GM03348 (cell line): ENCODE results near the gene ATG9B.
"Not testable (repeated sequence)": the region's sequence is repeated elsewhere in the genome, so short reads cannot be mapped to it uniquely, and the experiment has no call there.

Experiments used
- DNase-seq: peaks from one replicate; pipeline ENCODE4 v3.0.0; 2012; ENCODE audit warnings: low spot score

Gene ATG9B

GRCh38 chr7:151017370-151017952 lies 6.8 kb downstream of the ATG9B start:
- no peak for DNase-seq

GRCh38 chr7:151016942-151017341 lies 7.4 kb downstream of the ATG9B start:
- DNase-seq = no peak

GRCh38 chr7:151016505-151016904 lies 7.8 kb downstream of the ATG9B start:
- no peak for DNase-seq

- no peak for DNase-seq
These were observed 8.3 kb downstream of the ATG9B start for GRCh38 chr7:151015967-151016366.

GRCh38 chr7:151014950-151015349 lies 9.3 kb downstream of the ATG9B start:
- DNase-seq = no peak

GRCh38 chr7:151013733-151014497 lies 10.4 kb downstream of the ATG9B start:
- peak; percentile 79 for DNase-seq

GRCh38 chr7:151013356-151013732 lies 10.9 kb downstream of the ATG9B start:
- peak; percentile 50 for DNase-seq

GRCh38 chr7:151012911-151013347 lies 11.4 kb downstream of the ATG9B start:
- peak; percentile 73 for DNase-seq

GRCh38 chr7:151012031-151012692 lies 12.1 kb downstream of the ATG9B start:
- no peak for DNase-seq

GRCh38 chr7:151011616-151012015 lies 12.7 kb downstream of the ATG9B start:
- DNase-seq = not testable (repeated sequence)

- DNase-seq = no peak
These were observed 13.2 kb downstream of the ATG9B start for GRCh38 chr7:151011097-151011409.

GRCh38 chr7:151010307-151011096 lies 13.8 kb downstream of the ATG9B start:
- no peak for DNase-seq

- DNase-seq = no peak
These were observed 14.3 kb downstream of the ATG9B start for GRCh38 chr7:151010037-151010306.

GRCh38 chr7:151009327-151010036 lies 14.8 kb downstream of the ATG9B start:
- DNase-seq = no peak

GRCh38 chr7:151008511-151009323 lies 15.6 kb downstream of the ATG9B start:
- peak; percentile 84 for DNase-seq

GRCh38 chr7:151008143-151008510 lies 16.2 kb downstream of the ATG9B start:
- DNase-seq = no peak

GRCh38 chr7:151007469-151007898 lies 16.8 kb downstream of the ATG9B start:
- no peak for DNase-seq

GRCh38 chr7:151006590-151007300 lies 17.5 kb downstream of the ATG9B start:
- DNase-seq = no peak

GRCh38 chr7:151005566-151005965 lies 18.7 kb downstream of the ATG9B start:
- DNase-seq = no peak

GRCh38 chr7:151003572-151003971 lies 20.7 kb downstream of the ATG9B start:
- no peak for DNase-seq

- DNase-seq = no peak
These were observed 22.7 kb downstream of the ATG9B start for GRCh38 chr7:151001546-151001945.
